NCI-H2081 treated with DMSO at 0.1 percent for 48 hours (cell line): ENCODE results near the gene SH3RF2.
"Not testable (repeated sequence)": the region's sequence is repeated elsewhere in the genome, so short reads cannot be mapped to it uniquely, and the experiment has no call there.

Experiments used
- DNase-seq: peaks from one replicate; lab custom pipeline; 2025; lab: John Stamatoyannopoulos, UW

SH3RF2 gene

DNA sequence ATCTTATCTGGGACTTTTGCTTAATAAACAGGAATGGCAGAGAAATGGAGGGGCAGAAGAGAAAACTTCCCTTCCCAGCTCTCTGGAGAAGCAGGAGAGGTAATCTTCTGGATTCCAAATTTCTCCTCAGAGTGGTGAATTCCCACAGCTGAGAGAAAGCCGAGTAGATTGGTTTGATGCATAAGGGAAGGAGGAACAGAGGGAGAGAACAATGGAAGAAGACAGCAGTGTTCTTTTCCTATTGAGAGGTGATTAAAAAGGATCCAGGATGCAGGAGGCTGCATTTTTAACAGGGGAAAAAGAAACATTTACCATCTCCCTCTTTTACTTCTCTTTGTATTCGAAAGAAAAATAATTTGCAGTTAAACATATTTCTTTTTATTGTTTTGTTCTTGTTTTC lies 13.1 kb downstream of the SH3RF2 start:
- no peak for DNase-seq

DNA sequence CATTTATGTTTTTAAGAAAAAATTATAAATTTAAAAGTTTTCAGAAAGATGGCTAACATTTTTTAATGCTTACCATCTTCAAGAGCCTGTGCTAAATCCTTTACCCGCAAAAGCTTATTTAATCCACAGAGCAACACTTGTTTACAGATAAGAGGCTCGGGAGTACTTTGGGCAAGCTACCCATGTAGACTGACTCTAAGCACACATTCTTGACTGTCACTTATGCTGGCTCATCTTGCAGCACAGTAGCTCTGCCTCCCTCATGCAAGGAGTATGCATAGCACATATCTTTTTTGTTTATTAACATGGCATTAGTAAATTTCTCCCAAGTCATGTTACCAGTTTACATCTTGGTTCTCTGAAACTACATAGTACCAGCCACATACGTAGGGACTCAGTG lies 14.7 kb downstream of the SH3RF2 start:
- DNase-seq, result no peak

DNA sequence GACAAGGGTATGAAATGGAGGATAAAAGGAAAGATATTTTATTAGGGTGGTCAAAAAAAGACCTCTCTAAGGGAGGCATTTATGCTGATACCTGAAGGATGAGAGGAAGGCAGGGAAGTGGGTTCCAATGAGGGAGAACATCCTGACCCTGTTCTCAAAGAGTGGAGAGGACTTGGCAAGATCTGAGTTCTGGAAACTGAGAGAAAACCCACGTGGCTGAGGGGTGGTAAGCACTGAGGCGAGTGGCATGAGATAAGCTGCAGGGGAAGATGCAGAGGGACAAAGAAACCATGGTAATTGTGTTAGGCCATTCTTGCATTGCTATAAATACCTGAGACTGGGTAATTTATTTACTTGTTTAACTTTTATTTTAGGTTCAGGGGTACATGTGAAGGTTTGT lies 16.8 kb downstream of the SH3RF2 start:
- no peak for DNase-seq

DNA sequence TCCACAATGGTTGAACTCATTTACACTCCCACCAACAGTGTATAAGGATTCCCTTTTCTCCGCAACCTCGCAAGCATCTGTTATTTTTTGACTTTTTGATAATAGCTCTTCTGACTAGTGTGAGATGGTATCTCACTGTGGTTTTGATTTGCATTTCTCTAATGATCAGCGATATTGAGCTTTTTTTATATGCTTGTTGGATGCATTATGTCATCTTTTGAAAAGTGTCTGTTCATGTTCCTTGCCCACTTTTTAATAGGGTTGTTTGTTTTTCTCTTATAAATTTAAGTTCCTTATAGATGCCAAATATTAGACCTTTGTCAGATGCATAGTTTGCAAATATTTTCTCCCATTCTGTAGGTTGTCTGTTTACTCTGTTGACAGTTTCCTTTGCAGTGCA lies 17.8 kb downstream of the SH3RF2 start:
- not testable (repeated sequence) for DNase-seq

DNA sequence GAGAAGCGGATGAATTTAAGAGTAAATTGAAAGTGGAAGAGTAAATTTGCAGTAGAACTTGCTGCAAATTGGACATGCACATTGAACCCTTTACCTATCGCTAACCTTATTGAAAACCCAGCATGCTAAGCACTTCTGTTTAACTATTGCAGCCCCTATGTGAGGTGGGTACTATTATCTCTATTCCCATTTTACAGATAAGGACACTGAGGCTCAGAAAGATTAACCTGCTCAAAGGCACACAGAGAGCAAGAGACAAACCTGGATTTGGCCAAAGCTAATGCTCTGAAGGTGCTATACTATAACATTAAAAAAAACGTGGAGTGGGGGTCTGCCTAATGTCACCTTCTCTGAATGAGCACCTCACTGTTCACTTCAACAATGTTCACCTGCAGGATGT lies 21.0 kb downstream of the SH3RF2 start:
- DNase-seq, result no peak

DNA sequence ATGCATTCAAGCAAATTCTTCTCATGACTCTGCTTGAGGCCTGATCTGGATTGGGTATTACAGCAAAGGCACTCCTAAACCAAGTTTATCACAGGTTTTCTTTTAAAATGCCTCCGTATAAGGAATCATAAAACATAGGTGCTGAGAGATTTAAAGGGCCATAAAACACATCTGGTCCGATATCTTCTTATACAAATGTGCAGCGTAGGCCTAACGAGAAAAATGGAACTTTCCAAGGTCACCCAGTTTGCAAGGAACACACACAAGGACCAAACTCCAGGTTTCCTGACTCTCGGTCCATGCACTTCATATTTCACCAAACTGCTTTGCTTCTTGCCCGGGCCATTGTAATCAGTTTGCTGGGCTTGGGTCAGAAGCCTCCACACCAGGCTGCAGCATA lies 22.1 kb downstream of the SH3RF2 start:
- DNase-seq, result no peak

DNA sequence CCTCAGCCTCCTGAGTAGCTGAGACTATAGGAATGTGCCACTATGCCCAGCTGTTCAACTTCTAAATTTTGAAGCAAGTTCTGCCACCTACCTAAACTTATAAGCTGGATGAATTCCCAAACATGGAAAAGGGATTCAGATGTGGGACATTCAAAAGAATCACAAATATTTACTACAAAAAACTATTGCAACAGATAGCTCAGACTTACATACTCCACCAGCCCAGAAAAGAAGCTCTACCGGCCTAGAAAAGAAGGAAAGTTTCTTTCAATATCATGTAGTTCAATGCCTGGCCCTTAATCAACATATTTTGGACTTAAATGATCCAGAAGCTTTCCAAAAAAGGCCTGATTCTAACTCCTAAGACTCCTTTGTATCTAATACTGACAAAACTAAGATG lies 23.8 kb downstream of the SH3RF2 start:
- no peak for DNase-seq

DNA sequence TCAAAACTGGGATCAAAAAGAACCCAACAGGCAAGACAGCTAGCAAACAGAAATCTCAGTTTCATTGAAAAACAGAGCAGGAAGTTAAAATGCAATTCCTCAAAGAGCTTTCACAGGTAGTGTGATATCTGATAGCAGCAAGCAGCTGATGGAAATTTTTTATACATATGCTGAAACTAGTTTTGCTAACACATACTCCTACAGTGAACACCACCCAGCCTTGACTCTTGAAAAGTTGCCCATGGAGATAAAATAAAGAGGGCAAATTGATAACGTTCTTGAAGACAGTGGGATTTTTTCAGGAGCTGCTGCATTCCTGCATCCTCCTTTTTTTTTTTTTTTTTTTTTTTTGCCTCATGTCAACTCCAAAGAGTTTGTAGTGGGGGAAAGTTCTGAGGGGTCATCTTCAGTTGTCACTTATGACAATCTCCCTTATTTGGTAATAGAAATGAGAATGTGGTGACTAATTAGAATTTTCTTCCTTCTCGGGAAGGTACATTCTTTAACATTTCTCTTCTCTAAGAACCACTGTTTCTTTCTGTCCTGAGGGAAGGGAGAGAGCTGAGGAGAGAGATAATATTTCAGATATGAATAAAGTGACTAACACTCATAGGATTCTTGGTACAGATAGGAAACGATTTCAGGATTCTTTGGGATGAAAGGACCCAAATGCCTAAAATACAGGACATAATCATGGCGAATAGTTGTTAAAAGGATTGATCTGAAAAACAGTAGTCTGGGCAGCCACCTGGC lies 24.6 kb downstream of the SH3RF2 start:
- no peak for DNase-seq

DNA sequence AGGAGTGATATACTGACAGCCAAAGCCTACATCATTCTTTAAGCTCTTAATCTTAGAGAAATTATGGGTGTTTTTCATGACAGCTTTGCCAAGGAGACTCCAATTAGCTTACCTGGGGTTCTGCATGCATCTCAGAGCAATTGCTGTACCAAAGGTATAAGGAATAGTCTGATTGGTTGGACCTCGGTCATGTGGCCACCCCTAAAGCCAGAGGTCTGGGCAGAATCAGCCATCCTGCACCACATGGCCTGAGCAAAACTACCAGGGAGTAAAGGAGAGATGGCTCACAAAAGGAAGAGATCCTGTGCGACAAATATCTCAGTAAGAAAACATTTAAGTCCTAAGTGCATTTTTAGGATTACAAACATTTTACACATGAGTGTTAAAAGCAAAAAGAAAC lies 25.6 kb downstream of the SH3RF2 start:
- DNase-seq, result no peak

DNA sequence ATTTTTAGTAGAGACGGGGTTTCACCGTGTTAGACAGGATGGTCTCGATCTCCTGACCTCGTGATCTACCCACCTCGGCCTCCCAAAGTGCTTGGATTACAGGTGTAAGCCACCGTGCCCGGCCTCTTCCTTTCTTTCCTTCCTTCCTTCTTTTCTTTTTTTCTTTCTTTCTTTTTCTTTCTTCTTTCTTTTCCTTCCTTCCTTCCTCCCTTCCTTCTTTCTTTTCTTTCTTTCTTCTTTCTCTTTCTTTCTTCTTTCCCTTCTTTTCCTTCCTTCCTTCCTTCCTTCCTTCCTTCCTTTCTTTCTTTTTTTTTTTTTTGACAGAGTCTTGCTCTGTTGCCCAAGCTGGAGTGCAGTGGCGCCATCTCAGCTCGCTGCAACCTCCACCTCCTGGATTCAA lies 27.6 kb downstream of the SH3RF2 start:
- DNase-seq, result not testable (repeated sequence)

DNA sequence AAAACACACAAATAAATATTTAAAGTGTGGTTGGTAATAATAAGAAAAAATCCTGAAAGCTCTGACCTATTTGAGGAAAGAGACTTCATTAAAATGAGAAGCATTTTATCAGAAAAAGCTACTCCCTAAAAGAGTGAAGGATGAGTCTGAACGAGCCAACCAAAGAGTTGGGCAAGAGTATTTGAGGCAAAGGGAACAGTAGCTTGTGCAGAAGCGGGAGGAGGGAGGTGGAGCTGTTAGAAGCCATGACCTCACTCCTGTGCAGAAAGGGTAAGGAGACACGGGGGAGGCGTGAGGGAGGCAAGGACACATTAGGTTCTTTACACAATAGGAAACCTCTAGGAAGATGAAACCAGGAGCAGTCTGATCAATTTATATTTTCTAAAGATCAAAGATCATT lies 29.4 kb downstream of the SH3RF2 start:
- DNase-seq, result no peak

DNA sequence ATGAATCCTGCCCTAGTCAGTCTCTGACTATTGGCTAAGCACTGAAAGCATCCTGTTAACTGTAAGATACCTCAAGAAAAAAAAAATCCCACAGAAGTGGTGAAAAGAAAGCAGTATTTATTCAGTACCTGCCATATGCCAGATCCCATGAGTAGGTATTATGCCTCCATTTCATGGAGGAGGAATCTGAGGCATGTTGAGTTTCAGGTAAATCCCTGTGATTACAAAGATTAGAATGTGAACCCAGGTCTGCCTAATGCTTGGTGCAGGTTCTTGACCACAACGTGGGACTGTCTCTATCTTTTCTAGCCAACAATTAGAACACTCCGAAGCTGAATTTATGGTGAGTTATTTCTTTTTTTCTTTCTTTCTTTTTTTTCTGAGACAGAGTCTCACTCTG lies 30.9 kb downstream of the SH3RF2 start:
- DNase-seq, result no peak

DNA sequence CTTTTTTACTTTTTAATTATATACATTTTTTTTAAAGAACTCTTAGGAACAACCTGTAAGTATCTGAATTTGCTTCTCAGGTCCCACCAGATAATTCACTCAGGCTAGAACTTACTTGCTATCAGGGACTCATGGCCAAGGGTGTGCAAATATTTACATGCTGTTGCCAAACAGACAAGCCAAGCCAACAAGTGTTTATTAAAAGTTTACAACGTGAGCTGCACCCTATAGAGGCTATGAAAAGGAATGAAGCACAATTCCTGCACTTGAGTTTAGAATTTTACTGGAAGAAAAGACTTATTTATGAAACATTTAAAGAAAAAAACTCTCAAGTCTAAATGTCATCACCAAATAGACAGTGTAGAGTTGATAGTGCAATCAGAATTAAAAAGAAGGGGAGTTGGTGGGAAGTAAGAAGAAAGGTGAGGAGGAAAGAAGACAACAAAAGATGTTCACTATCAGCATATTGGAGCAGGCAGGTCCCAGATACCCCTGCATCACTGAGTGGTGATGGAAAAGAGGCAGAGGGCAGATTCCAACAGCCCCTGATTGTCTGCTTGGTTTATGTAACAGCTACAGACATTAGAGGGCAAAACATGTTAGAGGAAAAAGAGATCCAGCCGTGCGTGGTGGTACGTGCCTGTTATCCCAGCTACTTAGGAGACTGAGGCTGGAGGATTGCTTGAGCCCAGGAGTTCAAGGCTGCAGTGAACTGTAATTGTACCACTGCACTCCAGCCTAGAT lies 32.8 kb downstream of the SH3RF2 start:
- no peak for DNase-seq

DNA sequence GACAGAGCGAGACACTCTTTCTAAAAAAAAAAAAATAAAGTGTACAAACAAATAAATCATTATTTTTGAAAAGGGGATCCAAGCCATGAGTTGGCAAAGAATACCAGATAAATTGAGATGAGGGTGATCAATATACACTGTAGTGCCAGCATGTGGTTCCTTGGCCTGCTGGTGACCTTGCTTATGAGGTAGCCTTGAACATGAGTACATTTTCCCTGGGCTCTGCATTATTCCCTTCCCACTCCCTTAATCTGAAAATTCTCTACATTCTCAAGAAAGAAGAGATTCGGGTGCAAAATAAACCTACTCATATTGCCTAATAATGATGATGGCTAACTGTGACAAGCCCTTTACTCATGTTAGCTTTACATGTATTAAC lies 33.3 kb downstream of the SH3RF2 start:
- DNase-seq, result no peak

DNA sequence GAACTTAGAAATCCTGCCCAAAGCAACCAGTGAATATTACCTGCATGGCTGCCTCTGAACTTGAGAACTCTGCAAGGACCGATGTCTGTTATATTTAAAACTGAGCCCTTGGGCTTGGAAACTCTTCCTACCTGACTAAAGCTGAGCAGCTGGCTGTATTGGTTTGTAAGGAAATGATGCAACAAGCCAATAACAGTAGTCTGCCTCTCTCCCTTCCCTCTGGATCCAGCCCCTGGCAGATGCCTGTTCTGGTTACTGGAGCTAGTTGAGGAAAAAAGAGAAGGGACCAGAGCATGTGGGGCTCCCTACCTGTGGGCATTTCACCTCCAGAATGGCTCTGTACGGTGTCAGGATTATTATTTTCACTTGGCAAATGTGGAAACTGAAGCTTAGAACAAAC lies 34.7 kb downstream of the SH3RF2 start:
- no peak for DNase-seq

DNA sequence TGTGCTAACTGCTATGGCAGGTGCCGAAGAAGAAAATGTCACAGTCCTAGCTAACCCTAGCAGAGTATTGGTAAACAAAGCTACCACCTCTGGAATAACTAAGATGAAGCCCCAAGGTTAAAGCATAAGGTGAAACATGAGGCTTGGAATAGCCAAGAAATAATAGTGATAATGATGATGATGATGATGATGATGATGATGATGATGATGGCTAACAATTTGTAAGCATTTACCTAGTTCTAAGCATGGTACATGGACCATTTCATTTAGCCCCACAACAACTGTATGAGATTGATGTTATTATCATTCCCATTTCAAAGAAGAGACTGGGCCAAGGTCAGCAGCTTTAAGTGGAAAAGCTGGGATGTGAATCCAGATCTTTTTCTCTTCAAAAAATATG lies 35.3 kb downstream of the SH3RF2 start:
- DNase-seq, result no peak

DNA sequence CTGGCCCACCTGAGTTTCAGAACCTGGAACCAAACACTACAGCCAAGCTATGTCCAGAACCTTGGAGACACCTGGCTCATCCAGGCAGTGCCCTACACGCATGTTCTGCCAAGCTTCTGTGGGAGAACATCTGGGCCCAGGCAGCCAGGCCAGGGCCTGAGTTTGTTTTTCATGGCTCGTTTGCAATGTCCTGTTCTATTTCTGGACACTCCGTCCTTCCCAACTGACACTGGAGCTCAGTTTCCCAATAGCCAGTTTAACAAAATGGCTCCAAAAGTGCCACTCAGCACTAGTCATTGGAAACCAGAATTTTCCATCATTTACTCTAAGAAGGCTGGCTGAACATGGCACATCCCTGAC lies 38.6 kb downstream of the SH3RF2 start:
- no peak for DNase-seq

DNA sequence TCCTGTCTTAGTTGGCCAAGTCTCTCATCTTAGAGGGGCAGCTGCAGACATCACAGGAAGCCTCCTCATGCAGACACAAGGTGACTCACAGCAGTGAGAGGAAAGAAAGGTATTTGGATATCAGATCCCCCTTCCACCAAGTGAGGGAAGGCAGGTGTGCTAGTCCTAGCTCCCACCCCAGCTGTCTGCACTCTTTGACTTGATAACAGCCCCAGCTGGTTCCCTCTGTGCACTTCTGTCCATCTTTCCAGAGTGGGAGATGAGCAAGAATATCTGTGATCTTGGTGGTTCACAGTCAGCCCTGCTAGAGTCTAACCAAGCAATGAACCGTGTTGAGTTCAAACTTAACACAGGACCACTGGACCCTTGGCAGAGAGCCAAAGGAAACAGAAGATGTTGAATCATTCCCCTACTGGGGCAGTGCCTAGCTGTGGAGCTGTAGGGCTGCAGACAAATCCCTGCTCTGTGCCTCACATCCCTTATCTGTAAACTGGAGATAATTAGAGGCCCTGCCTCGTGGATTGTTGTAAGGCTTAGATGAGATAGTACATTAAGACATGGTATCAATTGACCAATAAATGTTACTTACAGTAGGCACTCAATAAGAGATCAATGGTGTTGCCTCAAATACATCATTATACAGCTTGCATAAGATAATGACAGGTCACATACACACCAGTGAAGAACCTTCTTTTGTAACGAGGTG lies 39.1 kb downstream of the SH3RF2 start:
- no peak for DNase-seq

DNA sequence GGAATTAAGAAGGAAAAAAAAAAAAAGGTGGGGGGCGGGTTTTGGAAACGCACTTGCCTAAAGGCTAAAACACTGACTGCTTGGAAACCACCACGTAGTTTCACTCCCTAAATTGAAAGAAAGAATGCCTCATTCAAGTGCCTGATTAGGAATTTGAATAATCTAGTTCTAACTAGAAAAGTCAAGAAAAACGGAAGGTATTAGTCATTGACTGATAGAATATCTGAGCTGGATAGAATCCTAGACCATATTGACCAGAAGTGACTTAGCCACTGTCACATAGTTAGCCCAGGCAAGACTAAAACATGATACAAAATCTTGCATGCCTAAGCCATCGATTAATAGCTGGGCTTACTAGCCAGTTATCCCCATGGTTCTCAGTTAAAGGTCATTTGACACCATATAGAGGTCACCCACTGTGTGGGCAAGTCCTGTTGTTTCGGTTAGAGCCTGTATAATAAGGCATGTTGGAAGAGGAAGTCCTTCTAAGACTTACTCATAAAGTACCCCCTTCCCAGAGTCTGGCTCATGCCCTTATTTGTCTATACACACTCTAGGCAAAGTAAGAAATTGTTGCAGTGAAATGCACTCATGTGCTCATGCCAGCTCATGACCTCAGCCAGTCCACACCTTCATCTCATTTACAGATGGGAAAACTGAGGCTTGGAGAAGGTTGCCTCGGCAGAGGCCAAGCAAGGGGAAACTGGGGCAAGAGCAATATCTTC lies 40.2 kb downstream of the SH3RF2 start:
- no peak for DNase-seq

DNA sequence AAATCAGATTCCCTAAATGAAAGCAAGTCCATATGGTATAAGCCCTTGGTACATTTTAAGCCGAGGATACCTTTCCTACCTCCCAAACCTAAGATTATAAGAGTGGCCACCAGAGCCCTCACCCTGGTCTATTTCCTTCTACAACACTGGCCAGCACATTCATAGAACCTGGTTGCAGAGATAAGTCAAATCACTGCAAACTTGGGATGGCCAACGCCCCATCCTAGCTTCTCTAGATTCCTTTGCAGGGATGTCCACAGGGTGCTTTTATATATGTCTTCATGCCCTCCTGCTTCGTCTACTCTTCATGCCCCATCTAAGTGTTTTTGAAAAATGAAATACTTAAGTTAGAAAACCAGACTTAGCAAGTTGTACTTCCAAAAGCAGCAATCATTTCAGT lies 41.8 kb downstream of the SH3RF2 start:
- DNase-seq, result no peak

DNA sequence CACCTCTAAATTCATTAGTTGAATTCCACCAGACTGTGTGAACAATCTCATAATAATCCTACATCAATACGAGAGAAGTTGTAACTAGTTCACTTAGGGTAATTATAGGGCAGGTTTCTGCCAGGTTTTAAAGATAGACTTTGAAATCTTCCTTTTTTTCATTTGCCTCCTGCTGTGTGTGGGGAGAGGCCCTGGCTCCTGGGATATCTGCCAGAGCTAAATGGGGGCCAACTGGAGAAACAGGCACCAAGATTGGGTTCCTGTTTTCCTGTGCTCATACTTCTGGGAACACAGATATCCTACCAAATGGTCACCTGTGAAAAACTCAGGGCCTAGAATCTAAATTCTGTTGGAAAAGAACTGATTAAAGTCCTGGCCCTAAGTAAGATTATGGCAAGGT lies 42.3 kb downstream of the SH3RF2 start:
- DNase-seq, result no peak
